Subcutaneous abdominal adipose tissue (tissue), 5 donors: Measurements from ENCODE around the gene IFRD2.
A peak's percentile ranks its signal among the peaks of the same experiment; 100 is the strongest.
"Not testable (repeated sequence)": the region's sequence is repeated elsewhere in the genome, so short reads cannot be mapped to it uniquely, and the experiment has no call there.

ENCODE experiments used
- H3K27ac ChIP-seq: one replicate; pipeline ENCODE4 v1.7.0; 2013; ENCODE audit warnings: low read depth, mild to moderate bottlenecking, inconsistent platforms, low read length, moderate library complexity
- H3K27me3 ChIP-seq, 5 donors: one replicate each; pipeline ENCODE4 v1.7.0; 2013; ENCODE audit warnings: low read length in 5 of 5, inconsistent platforms in 1 of 5; ENCODE audit not compliant: control insufficient read depth in 5 of 5, insufficient read depth in 4 of 5
- H3K36me3 ChIP-seq, 5 donors: one replicate each; pipeline ENCODE4 v1.7.0; 2013; ENCODE audit warnings: low read length in 5 of 5; ENCODE audit not compliant: control insufficient read depth in 5 of 5, insufficient read depth in 5 of 5
- H3K4me1 ChIP-seq, 5 donors: one replicate each; pipeline ENCODE4 v1.7.0; 2013; ENCODE audit warnings: low read length in 5 of 5, mild to moderate bottlenecking in 3 of 5, moderate library complexity in 1 of 5; ENCODE audit not compliant: control insufficient read depth in 5 of 5, insufficient read depth in 5 of 5
- H3K4me3 ChIP-seq, 5 donors: one replicate each; pipeline ENCODE4 v1.7.0; 2013; ENCODE audit warnings: low read length in 5 of 5, low read depth in 1 of 5
- H3K9ac ChIP-seq, 5 donors: one replicate each; pipeline ENCODE4 v1.7.0; 2013; ENCODE audit warnings: low read length in 5 of 5, mild to moderate bottlenecking in 4 of 5, moderate library complexity in 3 of 5
- H3K9me3 ChIP-seq, 5 donors: one replicate each; pipeline ENCODE4 v1.7.0; 2013; ENCODE audit warnings: low read length in 5 of 5; ENCODE audit not compliant: control insufficient read depth in 5 of 5
- donor health status: healthy.
- donor health status: healthy.
- donor health status: healthy.
- donor health status: healthy.
- donor health status: healthy.

The IFRD2 gene

GRCh38 chr3:50245251-50245745 is 46.9 kb downstream of the IFRD2 start:
- H3K36me3 ChIP-seq = peaks cover 0 to 29% (median 19%) of the 10 kb centered on the region in 5 donors

GRCh38 chr3:50244813-50245212 is 47.4 kb downstream of the IFRD2 start:
- Histone ChIP-seq H3K4me1 (peaks cover 37 to 98% (median 96%) of the 10 kb centered on the region in 5 donors), H3K4me3 (peak overlapping the region in 2 of 5 donors; percentile 28 to 38), H3K36me3 (peaks cover 0 to 28% (median 14%) of the 10 kb centered on the region in 5 donors)

More at GRCh38 chr3:50245251-50245745, 46.9 kb downstream of the IFRD2 start:
- Histone ChIP-seq H3K4me1 (peaks cover 42 to 98% (median 96%) of the 10 kb centered on the region in 5 donors), H3K27me3 (no peaks in the 10 kb centered on the region), H3K4me3 (peak overlapping the region in 4 of 5 donors; percentile 5 to 64 (median 56)), H3K9me3 (no peaks in the 10 kb centered on the region), H3K9ac (peak overlapping the region; percentile 43 to 84 (median 63)), H3K27ac (peak overlapping the region; percentile 92)

GRCh38 chr3:50243543-50243895 is 48.7 kb downstream of the IFRD2 start:
- Histone ChIP-seq H3K4me1 (peaks cover 33 to 98% (median 96%) of the 10 kb centered on the region in 5 donors), H3K9me3 (no peaks in the 10 kb centered on the region), H3K36me3 (peaks cover 0 to 32% (median 19%) of the 10 kb centered on the region in 5 donors), H3K9ac (peak overlapping the region; percentile 38 to 87 (median 67)), H3K4me3 (peak overlapping the region; percentile 3 to 48 (median 43)), H3K27ac (peak overlapping the region; percentile 92), H3K27me3 (no peaks in the 10 kb centered on the region)

More at GRCh38 chr3:50244813-50245212, 47.4 kb downstream of the IFRD2 start:
- Histone ChIP-seq H3K27ac (peak overlapping the region; percentile 92), H3K9ac (peak overlapping the region in 4 of 5 donors; percentile 36 to 70 (median 54))
- not testable (repeated sequence) for H3K9me3 ChIP-seq, H3K27me3 ChIP-seq

- Histone ChIP-seq H3K4me3 (peak overlapping the region; percentile 3 to 48 (median 43)), H3K9ac (peak overlapping the region; percentile 38 to 87 (median 67)), H3K36me3 (peaks cover 0 to 30% (median 19%) of the 10 kb centered on the region in 5 donors), H3K27ac (peak overlapping the region; percentile 92), H3K4me1 (peaks cover 34 to 98% (median 96%) of the 10 kb centered on the region in 5 donors), H3K9me3 (no peaks in the 10 kb centered on the region), H3K27me3 (no peaks in the 10 kb centered on the region)
These were observed 49.2 kb downstream of the IFRD2 start for GRCh38 chr3:50242851-50243542.

- H3K27ac ChIP-seq = peak overlapping the region; percentile 92
- H3K36me3 ChIP-seq = peaks cover 0 to 26% (median 17%) of the 10 kb centered on the region in 5 donors
- peak overlapping the region in 3 of 5 donors; percentile 39 to 48 (median 43) for H3K4me3 ChIP-seq
- no peaks in the 10 kb centered on the region for H3K9me3 ChIP-seq
- H3K9ac ChIP-seq = peak overlapping the region in 4 of 5 donors; percentile 56 to 87 (median 64)
- peaks cover 33 to 98% (median 96%) of the 10 kb centered on the region in 5 donors for H3K4me1 ChIP-seq
- H3K27me3 ChIP-seq = no peaks in the 10 kb centered on the region
These were observed 49.9 kb downstream of the IFRD2 start for GRCh38 chr3:50242381-50242770.

GRCh38 chr3:50241713-50242380 is 50.4 kb downstream of the IFRD2 start:
- Histone ChIP-seq H3K27me3 (no peaks in the 10 kb centered on the region), H3K36me3 (peaks cover 0 to 21% (median 13%) of the 10 kb centered on the region in 5 donors), H3K4me1 (peaks cover 31 to 98% (median 96%) of the 10 kb centered on the region in 5 donors), H3K4me3 (peak overlapping the region in 4 of 5 donors; percentile 2 to 48 (median 4)), H3K9me3 (no peaks in the 10 kb centered on the region), H3K9ac (peak overlapping the region in 4 of 5 donors; percentile 56 to 87 (median 64)), H3K27ac (peak overlapping the region; percentile 92)

- H3K27ac ChIP-seq = peak overlapping the region; percentile 92
- H3K27me3 ChIP-seq = no peaks in the 10 kb centered on the region
- peak overlapping the region in 3 of 5 donors; percentile 2 to 48 (median 11) for H3K4me3 ChIP-seq
- H3K9ac ChIP-seq = peak overlapping the region in 3 of 5 donors; percentile 53 to 87 (median 62)
- H3K9me3 ChIP-seq = no peaks in the 10 kb centered on the region
- peaks cover 0 to 21% (median 13%) of the 10 kb centered on the region in 5 donors for H3K36me3 ChIP-seq
- H3K4me1 ChIP-seq = peaks cover 27 to 98% (median 96%) of the 10 kb centered on the region in 5 donors
These were observed 51.1 kb downstream of the IFRD2 start for GRCh38 chr3:50241163-50241562.

- Histone ChIP-seq H3K27me3 (no peaks in the 10 kb centered on the region), H3K27ac (peak overlapping the region; percentile 92), H3K4me3 (peak overlapping the region in 3 of 5 donors; percentile 22 to 99 (median 95)), H3K9me3 (no peaks in the 10 kb centered on the region), H3K4me1 (peaks cover 21 to 93% (median 91%) of the 10 kb centered on the region in 5 donors), H3K9ac (peak overlapping the region; percentile 30 to 98 (median 49)), H3K36me3 (peaks cover 0 to 19% (median 12%) of the 10 kb centered on the region in 5 donors)
These were observed 52.6 kb downstream of the IFRD2 start for GRCh38 chr3:50239649-50240048.

GRCh38 chr3:50238549-50239026 is 53.6 kb downstream of the IFRD2 start:
- no peaks in the 10 kb centered on the region for H3K27me3 ChIP-seq
- H3K9ac ChIP-seq = peak overlapping the region; percentile 31 to 98 (median 92)
- H3K4me3 ChIP-seq = peak overlapping the region; percentile 86 to 99 (median 92)
- H3K9me3 ChIP-seq = no peaks in the 10 kb centered on the region
- H3K36me3 ChIP-seq = peaks cover 0 to 16% (median 7%) of the 10 kb centered on the region in 5 donors
- peak overlapping the region; percentile 92 for H3K27ac ChIP-seq
- H3K4me1 ChIP-seq = peaks cover 16 to 85% (median 83%) of the 10 kb centered on the region in 5 donors
